ENCODE data around the gene HOMEZ. TPM values are rescaled to one million over a fixed set of nuclear protein-coding genes. Genes with fewer than 3 reads are reported as not detected.
"Not testable (repeated sequence)": the region's sequence is repeated elsewhere in the genome, so short reads cannot be mapped to it uniquely, and the experiment has no call there.

HOMEZ gene
- total and polyA plus RNA-seq, 9 donors, result 5.9 to 23.7 (median 13.4) TPM

DNA sequence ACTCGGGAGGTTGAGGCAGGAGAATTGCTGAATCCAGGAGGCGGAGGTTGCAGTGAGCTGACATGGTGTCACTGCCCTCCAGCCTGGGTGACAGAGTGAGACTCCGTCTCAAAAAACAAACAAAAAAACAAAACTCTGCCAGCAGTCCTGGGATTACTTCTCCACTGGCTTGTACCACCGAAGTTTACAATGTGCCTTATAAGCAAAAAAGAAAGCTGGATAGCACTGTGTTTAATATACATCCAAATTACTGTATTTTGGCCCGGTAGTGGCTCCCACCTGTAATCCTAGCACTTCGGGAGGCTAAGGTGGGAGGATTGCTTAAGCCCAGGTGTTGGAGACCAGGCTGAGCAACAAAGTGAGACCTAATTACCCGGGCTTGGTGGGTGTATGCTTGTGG is 16.7 kb downstream of the HOMEZ start:
- no peak overlapping the region for H3K27ac ChIP-seq
- TF ChIP-seq EP300 (IDR thresholded peaks at IDR 0.05) (no peak), POLR2A (IDR thresholded peaks at IDR 0.05) (no peak), CTCF (IDR thresholded peaks at IDR 0.05) (no peak)
- intact Hi-C loops (cut with DNase I), result loop anchor here in 2 of 4 donors (5.0 to 10.0 kb wide), 3 partner anchors 106 to 196 kb away; partner anchors contain the start of genes CMTM5 (in 1 of the 2), IL25 (in 1 of the 2) and NGDN (in 1 of the 2)
- H3K4me3 ChIP-seq, result no peak overlapping the region
- 84 to 89% (median 88%) methylated on average over 7 of the region's 7 CpGs for WGBS, 3 donors
- H3K4me1 ChIP-seq (ENCODE audit: insufficient read depth), result no peaks in the 10 kb centered on the region
- no peaks in the 10 kb centered on the region for H3K9me3 ChIP-seq
- no peaks in the 10 kb centered on the region for H3K27me3 ChIP-seq
- DNase-seq, result no peak
- no peaks in the 10 kb centered on the region for H3K36me3 ChIP-seq

GRCh38 chr14:23260849-23261248 is 25.1 kb downstream of the HOMEZ start:
- not testable (repeated sequence) for DNase-seq; H3K36me3 ChIP-seq; H3K4me1 ChIP-seq (ENCODE audit: insufficient read depth); H3K9me3 ChIP-seq; H3K27ac ChIP-seq; H3K4me3 ChIP-seq; H3K27me3 ChIP-seq
- intact Hi-C loops (cut with DNase I), result loop anchor here in 2 of 4 donors (10.0 kb wide), 2 partner anchors 114 to 204 kb away; partner anchors contain the start of genes CMTM5 (in 1 of the 2), IL25 (in 1 of the 2) and NGDN (in 1 of the 2)
- WGBS, 3 donors, result 78 to 85% (median 84%) methylated on average over 8 of the region's 8 CpGs

DNA sequence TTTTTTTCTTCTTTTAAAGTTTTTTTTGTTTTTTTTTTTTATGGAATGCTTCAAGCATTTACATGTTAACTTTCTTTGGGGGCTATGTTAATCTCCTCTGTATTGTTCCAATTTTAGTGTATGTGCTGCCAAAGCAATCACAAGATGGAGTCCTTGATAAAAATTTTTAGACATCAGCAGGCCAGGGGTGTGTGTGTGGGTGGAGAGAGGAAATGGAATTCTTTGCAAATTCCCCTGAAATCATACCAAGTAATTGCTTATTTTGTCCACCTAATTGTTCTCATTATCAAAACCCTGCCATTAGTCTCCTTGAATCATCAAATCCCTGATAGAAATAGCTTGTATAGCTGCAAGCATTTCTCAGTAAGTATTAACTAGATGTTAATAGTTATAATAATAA is 26.5 kb downstream of the HOMEZ start:
- Histone ChIP-seq H3K4me1 (ENCODE audit: insufficient read depth) (no peaks in the 10 kb centered on the region), H3K36me3 (no peaks in the 10 kb centered on the region), H3K9me3 (no peaks in the 10 kb centered on the region), H3K27me3 (no peaks in the 10 kb centered on the region), H3K4me3 (no peak overlapping the region), H3K27ac (no peak overlapping the region)
- no peak for TF ChIP-seq POLR2A (IDR thresholded peaks at IDR 0.05)
- intact Hi-C loops (cut with DNase I), result no loop called here
- no peak for DNase-seq

DNA sequence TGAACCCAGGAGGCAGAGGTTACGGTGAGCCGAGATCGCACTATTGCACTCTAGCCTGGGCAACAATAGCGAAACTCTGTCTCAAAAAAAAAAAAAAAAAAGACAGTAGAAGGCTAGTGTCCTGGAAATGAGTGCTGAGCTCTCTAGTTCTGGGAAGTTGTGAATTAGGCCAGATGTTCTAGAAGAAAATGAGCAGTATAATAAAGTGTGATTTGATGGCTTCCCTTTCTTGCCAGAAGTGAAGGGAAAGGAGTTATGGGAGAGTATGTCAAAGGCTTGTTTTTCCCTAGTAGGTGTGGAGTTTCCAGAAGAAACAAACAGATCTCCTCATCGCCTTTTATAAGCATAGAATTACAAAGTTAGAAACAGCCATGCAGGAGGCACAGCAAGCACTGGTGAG is 27.7 kb downstream of the HOMEZ start:
- WGBS, 3 donors, result 87 to 95% (median 91%) methylated on average over 5 of the region's 5 CpGs
- intact Hi-C loops (cut with DNase I), result no loop called here
- H3K4me3 ChIP-seq, result no peak overlapping the region
- TF ChIP-seq CTCF (IDR thresholded peaks at IDR 0.05) (no peak), EP300 (IDR thresholded peaks at IDR 0.05) (no peak), POLR2A (IDR thresholded peaks at IDR 0.05) (no peak)
- H3K27me3 ChIP-seq, result no peaks in the 10 kb centered on the region
- H3K36me3 ChIP-seq, result no peaks in the 10 kb centered on the region
- H3K27ac ChIP-seq, result no peak overlapping the region
- DNase-seq, result no peak
- H3K9me3 ChIP-seq, result no peaks in the 10 kb centered on the region
- no peaks in the 10 kb centered on the region for H3K4me1 ChIP-seq (ENCODE audit: insufficient read depth)

- H3K36me3 ChIP-seq, result no peaks in the 10 kb centered on the region
- no peaks in the 10 kb centered on the region for H3K9me3 ChIP-seq
- TF ChIP-seq EP300 (IDR thresholded peaks at IDR 0.05) (no peak), CTCF (IDR thresholded peaks at IDR 0.05) (no peak), POLR2A (IDR thresholded peaks at IDR 0.05) (no peak)
- H3K27ac ChIP-seq, result no peak overlapping the region
- H3K4me3 ChIP-seq, result no peak overlapping the region
- 59 to 67% (median 67%) methylated on average over 4 of the region's 4 CpGs for WGBS, 3 donors
- no peak for DNase-seq
- intact Hi-C loops (cut with DNase I), result no loop called here
- H3K27me3 ChIP-seq, result no peaks in the 10 kb centered on the region
- no peaks in the 10 kb centered on the region for H3K4me1 ChIP-seq (ENCODE audit: insufficient read depth)
Measured at GRCh38 chr14:23252420-23253333, 33.3 kb downstream of the HOMEZ start.

Data from ovary (tissue), 9 donors.